HEK293 (cell line): Measurements from ENCODE around the gene RALA.

Experiments used
- CTCF ChIA-PET: fragments of 350-600 bp; formaldehyde crosslinking; extraction: SDS; loops from one replicate; lab custom pipeline; 2021; ENCODE audit warnings: antibody characterized with exemption; lab: Yijun Ruan, JAX
- POLR2A ChIA-PET: fragments of 300-600 bp; formaldehyde crosslinking; extraction: SDS; loops from one replicate; lab custom pipeline; 2020; ENCODE audit warnings: antibody characterized with exemption, inconsistent platforms; lab: Yijun Ruan, JAX
- H3K27ac ChIP-seq: fragments of 200-500 bp; sonication (Bioruptor generic); 2 replicates; pipeline ENCODE4 v1.5.1; 2014; ENCODE audit warnings: low read depth, low read length, control low read depth, inconsistent platforms; ENCODE audit errors: extremely low read depth
- H3K36me3 ChIP-seq, 2 experiments: fragments of 200-500 bp in 1 of 2; sonication (Bioruptor generic) in 1 of 2; 1 replicate in 1 of 2; 2 replicates in 1 of 2; pipeline ENCODE4 v1.5.1; 2014 to 2017; ENCODE audit warnings: inconsistent platforms in 2 of 2, low read length in 2 of 2; ENCODE audit not compliant: control insufficient read depth in 2 of 2, insufficient read depth in 1 of 2
- H3K4me1 ChIP-seq: fragments of 200-500 bp; sonication (Bioruptor generic); 2 replicates; pipeline ENCODE4 v1.5.1; 2014; ENCODE audit warnings: mild to moderate bottlenecking, low read length, inconsistent platforms; ENCODE audit not compliant: control insufficient read depth, insufficient read depth
- H3K4me3 ChIP-seq: 2 replicates; pipeline ENCODE4 v1.5.1; 2011; ENCODE audit warnings: low read depth, mild to moderate bottlenecking, control low read depth, low read length, moderate library complexity
- H3K9me3 ChIP-seq: fragments of 200-500 bp; sonication (Bioruptor generic); 2 replicates; pipeline ENCODE4 v1.5.1; 2014; ENCODE audit warnings: low read depth, low read length, inconsistent platforms; ENCODE audit not compliant: control insufficient read depth, insufficient read depth
- BCL11B ChIP-seq: fragments of 450-650 bp; formaldehyde crosslinking; IDR thresholded peaks from 2 replicates; pipeline ENCODE4 v1.5.1; 2016; ENCODE audit warnings: low read depth, missing biosample characterization, missing genetic modification characterization
- BCL6B ChIP-seq: fragments of 450-650 bp; formaldehyde crosslinking; IDR thresholded peaks from 2 replicates; pipeline ENCODE4 v1.5.1; 2017; ENCODE audit warnings: missing biosample characterization, missing genetic modification characterization
- GLIS1 ChIP-seq: fragments of 450-650 bp; formaldehyde crosslinking; IDR thresholded peaks from 2 replicates; pipeline ENCODE4 v1.5.1; 2016; ENCODE audit warnings: missing biosample characterization, missing genetic modification characterization
- HOXC10 ChIP-seq: sonication (generic); formaldehyde crosslinking; IDR thresholded peaks from 2 replicates; pipeline ENCODE4 v1.8.1; 2023; ENCODE audit warnings: mild to moderate bottlenecking, missing genetic modification reagents
- RBAK ChIP-seq: fragments of 450-650 bp; formaldehyde crosslinking; IDR thresholded peaks from 2 replicates; pipeline ENCODE4 v1.5.1; 2016; ENCODE audit warnings: missing biosample characterization, missing genetic modification characterization
- ZBTB6 ChIP-seq: fragments of 450-650 bp; formaldehyde crosslinking; IDR thresholded peaks from 2 replicates; pipeline ENCODE4 v1.5.1; 2017; ENCODE audit warnings: missing biosample characterization, missing genetic modification characterization
- ZNF121 ChIP-seq: fragments of 450-650 bp; formaldehyde crosslinking; IDR thresholded peaks from 2 replicates; pipeline ENCODE4 v1.5.1; 2016; ENCODE audit warnings: missing biosample characterization, missing genetic modification characterization
- ZNF19 ChIP-seq: fragments of 450-650 bp; formaldehyde crosslinking; IDR thresholded peaks from 2 replicates; pipeline ENCODE4; 2016; ENCODE audit warnings: missing biosample characterization, missing genetic modification characterization, low read depth
- ZNF394 ChIP-seq: fragments of 450-650 bp; formaldehyde crosslinking; IDR thresholded peaks from 2 replicates; pipeline ENCODE4 v1.5.1; 2016; ENCODE audit warnings: missing biosample characterization, missing genetic modification characterization, mild to moderate bottlenecking, moderate library complexity, borderline replicate concordance
- ZNF433 ChIP-seq: fragments of 450-650 bp; formaldehyde crosslinking; IDR thresholded peaks from 2 replicates; pipeline ENCODE4 v1.5.1; 2016; ENCODE audit warnings: missing biosample characterization, missing genetic modification characterization, low read depth
- ZNF510 ChIP-seq: fragments of 450-650 bp; formaldehyde crosslinking; IDR thresholded peaks from 2 replicates; pipeline ENCODE4 v1.5.1; 2018; ENCODE audit warnings: mild to moderate bottlenecking, missing genetic modification characterization, missing biosample characterization; ENCODE audit not compliant: insufficient replicate concordance
- ZNF529 ChIP-seq: fragments of 450-650 bp; formaldehyde crosslinking; IDR thresholded peaks from 2 replicates; pipeline ENCODE4 v1.5.1; 2017; ENCODE audit warnings: missing genetic modification characterization, missing biosample characterization; ENCODE audit not compliant: insufficient replicate concordance
- ZNF610 ChIP-seq: fragments of 450-650 bp; formaldehyde crosslinking; IDR thresholded peaks from 2 replicates; pipeline ENCODE4 v1.5.1; 2016; ENCODE audit warnings: missing biosample characterization, missing genetic modification characterization, borderline replicate concordance
- ZNF621 ChIP-seq: fragments of 450-650 bp; formaldehyde crosslinking; IDR thresholded peaks from 2 replicates; pipeline ENCODE4 v1.5.1; 2017; ENCODE audit warnings: missing biosample characterization, missing genetic modification characterization
- ZNF623 ChIP-seq: fragments of 450-650 bp; formaldehyde crosslinking; IDR thresholded peaks from 2 replicates; pipeline ENCODE4 v1.5.1; 2016; ENCODE audit warnings: missing biosample characterization, missing genetic modification characterization
- ZNF677 ChIP-seq: fragments of 450-650 bp; IDR thresholded peaks from 2 replicates; pipeline ENCODE4 v1.5.0; 2018; ENCODE audit warnings: missing biosample characterization, mild to moderate bottlenecking, missing genetic modification characterization, moderate library complexity
- ZNF704 ChIP-seq: fragments of 450-650 bp; formaldehyde crosslinking; IDR thresholded peaks from 2 replicates; pipeline ENCODE4 v1.5.1; 2016; ENCODE audit warnings: missing biosample characterization, missing genetic modification characterization
- ZNF768 ChIP-seq: fragments of 450-650 bp; formaldehyde crosslinking; IDR thresholded peaks from 2 replicates; pipeline ENCODE4 v1.5.1; 2018; ENCODE audit warnings: missing biosample characterization, mild to moderate bottlenecking, missing genetic modification characterization
- ZNF792 ChIP-seq: fragments of 450-650 bp; formaldehyde crosslinking; IDR thresholded peaks from 2 replicates; pipeline ENCODE4 v1.5.1; 2016; ENCODE audit warnings: missing biosample characterization, missing genetic modification characterization
- ZXDB ChIP-seq: fragments of 450-650 bp; formaldehyde crosslinking; IDR thresholded peaks from 2 replicates; pipeline ENCODE4 v1.5.1; 2016; ENCODE audit warnings: missing biosample characterization, missing genetic modification characterization
- TF ChIP-seq, protein P1 (sequence below): fragments of 450-650 bp; formaldehyde crosslinking; IDR thresholded peaks from 2 replicates; pipeline ENCODE4 v1.5.1; 2016; ENCODE audit warnings: missing biosample characterization, missing genetic modification characterization
- TF ChIP-seq, protein P2 (sequence below): fragments of 450-650 bp; formaldehyde crosslinking; IDR thresholded peaks from 2 replicates; pipeline ENCODE4 v1.5.1; 2017; ENCODE audit warnings: missing biosample characterization, missing genetic modification characterization

The RALA gene

DNA sequence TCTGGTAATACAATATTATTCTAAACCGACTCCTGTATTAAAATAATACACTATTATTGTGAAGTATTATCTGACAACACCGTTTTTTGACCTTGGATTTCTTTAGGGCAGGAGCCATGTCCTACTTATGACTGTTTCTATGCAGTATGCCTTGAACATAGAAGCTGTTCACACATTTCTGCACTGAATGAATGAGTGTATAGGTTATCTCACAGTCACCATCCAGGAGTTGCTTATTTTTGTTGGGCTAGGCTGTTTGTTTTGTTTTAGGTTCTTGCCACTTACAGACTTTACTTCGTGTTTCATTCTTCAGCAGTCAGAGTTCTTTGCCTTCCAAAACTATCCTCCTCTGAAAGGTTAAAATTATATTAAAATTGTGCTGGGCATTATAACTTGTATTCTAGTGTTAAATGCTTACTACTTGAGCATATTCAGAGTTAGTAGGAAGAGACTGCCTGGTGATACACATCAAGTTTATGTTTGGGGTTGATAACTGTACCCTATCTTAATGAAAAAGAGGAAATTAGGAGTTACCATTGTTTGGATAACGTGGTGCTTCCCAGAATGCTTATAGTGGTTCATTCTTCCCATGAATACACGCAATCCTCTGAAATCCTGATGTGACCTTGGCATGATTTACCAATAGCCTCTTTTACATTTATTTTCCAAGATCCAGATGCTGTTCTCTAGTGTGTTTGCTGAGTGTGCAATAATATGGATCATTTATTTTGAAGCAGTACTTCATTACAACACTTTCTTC lies 1.7 kb downstream of the RALA start (continued):
- TF ChIP-seq ZNF704 = no peak
- TF ChIP-seq, protein P1, sequence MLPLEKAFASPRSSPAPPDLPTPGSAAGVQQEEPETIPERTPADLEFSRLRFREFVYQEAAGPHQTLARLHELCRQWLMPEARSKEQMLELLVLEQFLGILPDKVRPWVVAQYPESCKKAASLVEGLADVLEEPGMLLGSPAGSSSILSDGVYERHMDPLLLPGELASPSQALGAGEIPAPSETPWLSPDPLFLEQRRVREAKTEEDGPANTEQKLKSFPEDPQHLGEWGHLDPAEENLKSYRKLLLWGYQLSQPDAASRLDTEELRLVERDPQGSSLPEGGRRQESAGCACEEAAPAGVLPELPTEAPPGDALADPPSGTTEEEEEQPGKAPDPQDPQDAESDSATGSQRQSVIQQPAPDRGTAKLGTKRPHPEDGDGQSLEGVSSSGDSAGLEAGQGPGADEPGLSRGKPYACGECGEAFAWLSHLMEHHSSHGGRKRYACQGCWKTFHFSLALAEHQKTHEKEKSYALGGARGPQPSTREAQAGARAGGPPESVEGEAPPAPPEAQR (tag by site-specific recombination) = no peak
- TF ChIP-seq ZBTB6 (tag by site-specific recombination) = no peak
- no peak for TF ChIP-seq GLIS1 (tag by site-specific recombination)
- no peak for TF ChIP-seq HOXC10 (CRISPR knock-in tag)
- no peak for TF ChIP-seq ZNF433 (tag by site-specific recombination)
- no peak for TF ChIP-seq ZNF121 (tag by site-specific recombination)
- TF ChIP-seq, all 188 proteins: peak for 3

GRCh38 chr7:39631736-39632308 lies 8.4 kb downstream of the RALA start:
- no peak overlapping the region for H3K27ac ChIP-seq
- peaks cover 0 to 4% of the 10 kb centered on the region in 2 experiments; a peak in 1 of 3 replicates for H3K36me3 ChIP-seq
- CTCF ChIA-PET = interaction anchor here (1.6 kb wide), 1 partner anchor 15 kb away, joined by 3 read pairs; no protein-coding TSS in a partner anchor
- no peak for TF ChIP-seq BCL11B (tag by site-specific recombination)
- TF ChIP-seq ZNF768 (tag by site-specific recombination) = no peak
- no peak for TF ChIP-seq ZNF510 (tag by site-specific recombination)
- no peak for TF ChIP-seq ZNF610 (tag by site-specific recombination)
- no peak for TF ChIP-seq RBAK (tag by site-specific recombination)
- no peak for TF ChIP-seq ZNF19 (tag by site-specific recombination)
- TF ChIP-seq, protein P2, sequence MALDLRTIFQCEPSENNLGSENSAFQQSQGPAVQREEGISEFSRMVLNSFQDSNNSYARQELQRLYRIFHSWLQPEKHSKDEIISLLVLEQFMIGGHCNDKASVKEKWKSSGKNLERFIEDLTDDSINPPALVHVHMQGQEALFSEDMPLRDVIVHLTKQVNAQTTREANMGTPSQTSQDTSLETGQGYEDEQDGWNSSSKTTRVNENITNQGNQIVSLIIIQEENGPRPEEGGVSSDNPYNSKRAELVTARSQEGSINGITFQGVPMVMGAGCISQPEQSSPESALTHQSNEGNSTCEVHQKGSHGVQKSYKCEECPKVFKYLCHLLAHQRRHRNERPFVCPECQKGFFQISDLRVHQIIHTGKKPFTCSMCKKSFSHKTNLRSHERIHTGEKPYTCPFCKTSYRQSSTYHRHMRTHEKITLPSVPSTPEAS (tag by site-specific recombination) = no peak
- no peak for TF ChIP-seq ZNF621 (tag by site-specific recombination)
- TF ChIP-seq ZNF394 (tag by site-specific recombination) = no peak
- no peak for TF ChIP-seq ZNF677 (tag by site-specific recombination)
- no peak for TF ChIP-seq ZXDB (tag by site-specific recombination)
- TF ChIP-seq ZNF529 (tag by site-specific recombination) = no peak
- no peak for TF ChIP-seq BCL6B (tag by site-specific recombination)
- no peak for TF ChIP-seq ZNF623 (tag by site-specific recombination)
- no peak for TF ChIP-seq ZNF792 (tag by site-specific recombination)
- no peak overlapping the region for H3K4me3 ChIP-seq
- H3K9me3 ChIP-seq = no peaks in the 10 kb centered on the region
- H3K4me1 ChIP-seq = peaks cover 8% of the 10 kb centered on the region
- POLR2A ChIA-PET = interaction anchor here (1.4 kb wide), 1 partner anchor 9 kb away, joined by 3 read pairs; the partner anchor contains the start of gene RALA
